Adrenal gland (tissue), 5 donors: ENCODE results near the gene CRISPLD2.

Experiments used
- CTCF ChIP-seq, 6 experiments: fragments of 450-650 bp in 4 of 6; fragments of 200-600 bp in 2 of 6; sonication (generic) in 1 of 6; IDR thresholded peaks; 1 replicate in 5 of 6; 2 replicates in 1 of 6; pipeline versions ENCODE4 v1.5.1 to v1.8.0; 2016 to 2021; ENCODE audit warnings: antibody characterized with exemption in 6 of 6, mild to moderate bottlenecking in 2 of 6, moderate library complexity in 1 of 6
- POLR2A ChIP-seq, 2 donors: fragments of 450-650 bp; IDR thresholded peaks; one replicate each; pipeline ENCODE4 v1.6.1; 2017; ENCODE audit warnings: antibody characterized with exemption in 2 of 2, mild to moderate bottlenecking in 2 of 2, moderate library complexity in 1 of 2
- donor health status: DM: no; HTN: no; CAD: no.

DNA sequence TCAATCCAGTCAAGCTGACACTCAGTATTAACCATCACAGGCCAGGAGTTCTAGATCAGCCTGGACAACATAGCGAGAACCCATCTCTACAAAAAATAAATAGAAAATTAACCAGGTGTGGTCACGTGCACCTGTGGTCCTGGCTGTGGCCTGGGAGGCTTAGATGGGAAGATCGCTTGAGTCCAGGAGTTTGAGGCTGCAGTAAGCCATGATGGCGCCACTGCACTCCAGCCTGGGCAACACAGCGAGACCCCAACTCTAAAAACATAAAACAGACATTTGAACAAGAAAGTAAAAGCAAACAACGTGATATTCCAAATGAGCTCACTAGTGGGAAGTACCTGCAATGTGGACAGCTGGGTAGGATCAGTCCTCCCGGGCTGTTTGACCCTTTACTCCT, 41.9 kb downstream of the CRISPLD2 start:
- TF ChIP-seq CTCF (IDR thresholded peaks at IDR 0.05), result no peak
- no peak for TF ChIP-seq POLR2A (IDR thresholded peaks at IDR 0.05)
